NCI-H1092 (cell line): ENCODE measurements around the gene TMEM171.

Experiments used
- DNase-seq: peaks from one replicate; lab custom pipeline; 2025; lab: John Stamatoyannopoulos, UW

Gene TMEM171

GRCh38 chr5:73120222-73121118 is at the start of gene TMEM171:
TSS of gene TMEM171 (plus strand) at chr5:73120575. CDS start at chr5:73123374, 2,799 bp downstream.
- no peak for DNase-seq

- DNase-seq, result no peak
Measured at GRCh38 chr5:73081093-73081492, 39.3 kb upstream of the TMEM171 start.

GRCh38 chr5:73088026-73088425 is 32.3 kb upstream of the TMEM171 start:
- no peak for DNase-seq

GRCh38 chr5:73093943-73094342 is 26.4 kb upstream of the TMEM171 start:
- no peak for DNase-seq

GRCh38 chr5:73094415-73094814 is 26.0 kb upstream of the TMEM171 start:
- no peak for DNase-seq

GRCh38 chr5:73095564-73096238 is 24.7 kb upstream of the TMEM171 start:
- no peak for DNase-seq

- no peak for DNase-seq
Measured at GRCh38 chr5:73096239-73096575, 24.2 kb upstream of the TMEM171 start.

GRCh38 chr5:73097740-73098139 is 22.6 kb upstream of the TMEM171 start:
- DNase-seq, result no peak

- no peak for DNase-seq
Measured at GRCh38 chr5:73100109-73100508, 20.3 kb upstream of the TMEM171 start.

GRCh38 chr5:73103870-73104299 is 16.5 kb upstream of the TMEM171 start:
- peak; percentile 40 for DNase-seq

GRCh38 chr5:73104326-73104725 is 16.0 kb upstream of the TMEM171 start:
- DNase-seq, result no peak

GRCh38 chr5:73106335-73106734 is 14.0 kb upstream of the TMEM171 start:
- DNase-seq, result no peak

- no peak for DNase-seq
Measured at GRCh38 chr5:73110190-73110589, 10.2 kb upstream of the TMEM171 start.

GRCh38 chr5:73111536-73111935 is 8.8 kb upstream of the TMEM171 start:
- no peak for DNase-seq

- DNase-seq, result no peak
Measured at GRCh38 chr5:73112359-73112758, 8.0 kb upstream of the TMEM171 start.

GRCh38 chr5:73114044-73114688 is 6.2 kb upstream of the TMEM171 start:
- no peak for DNase-seq

GRCh38 chr5:73115399-73116051 is 4.8 kb upstream of the TMEM171 start:
- no peak for DNase-seq

GRCh38 chr5:73116506-73116905 is 3.9 kb upstream of the TMEM171 start:
- no peak for DNase-seq

- DNase-seq, result no peak
Measured at GRCh38 chr5:73117088-73117740, 3.2 kb upstream of the TMEM171 start.

GRCh38 chr5:73118391-73118973 is 1.9 kb upstream of the TMEM171 start:
- DNase-seq, result no peak

- DNase-seq, result no peak
Measured at GRCh38 chr5:73119451-73120157, 771 bp upstream of the TMEM171 start.
